ENCODE data around the gene AGPAT3. TPM values are rescaled to one million over a fixed set of nuclear protein-coding genes. Genes with fewer than 3 reads are reported as not detected.

The AGPAT3 gene
- total RNA-seq, 1 donor from 2014 or later: 79.2 TPM

DNA sequence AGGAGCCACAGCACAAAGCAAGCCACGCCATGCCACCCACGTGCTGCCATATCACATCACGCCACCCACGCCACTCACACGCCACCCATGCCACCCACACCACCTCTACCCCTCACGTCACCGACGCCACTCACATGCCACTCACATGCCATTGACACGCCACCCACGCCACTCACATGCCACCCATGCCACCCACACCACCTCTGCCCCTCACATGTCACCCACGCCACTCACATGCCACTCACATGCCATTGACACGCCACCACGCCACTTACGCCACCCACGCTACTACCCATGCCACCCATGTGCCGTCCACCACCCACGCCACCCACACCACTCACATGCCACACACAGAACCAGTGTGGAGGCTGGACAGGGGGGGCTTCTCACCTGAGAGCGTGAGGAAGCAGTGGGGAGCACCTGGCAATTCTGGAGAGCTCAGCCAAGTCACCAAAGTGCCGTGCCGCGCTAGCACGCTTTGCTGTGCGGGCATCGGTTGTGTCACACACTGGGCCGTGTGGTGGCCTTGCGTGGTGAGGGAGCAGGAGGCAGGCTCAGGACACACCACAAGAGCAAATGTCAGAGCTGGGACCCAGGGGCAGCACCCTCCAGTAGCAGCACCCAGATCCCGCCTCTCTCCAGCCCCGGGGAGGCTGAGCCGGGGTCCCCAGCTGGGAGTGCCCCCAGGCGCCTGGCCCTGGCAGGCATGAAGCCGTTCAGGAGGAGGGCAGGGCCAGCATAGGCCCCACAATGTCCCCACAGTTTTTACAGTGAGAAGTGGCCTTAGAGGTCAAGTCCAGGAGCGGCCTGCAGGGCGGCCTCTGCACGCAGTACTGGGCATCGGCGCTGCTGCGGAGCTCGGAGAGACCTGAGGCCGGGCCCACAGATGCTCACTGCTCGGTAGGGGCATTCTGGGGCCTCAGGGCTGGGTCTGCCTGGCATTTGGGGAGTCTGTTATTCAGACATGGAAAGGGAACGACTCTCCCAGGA lies 70.0 kb downstream of the AGPAT3 start:
- no peak for DNase-seq (ENCODE audit: low spot score)

- DNase-seq (ENCODE audit: low spot score): no peak
Observed at GRCh38 chr21:43935711-43936110, 70.7 kb downstream of the AGPAT3 start.

DNA sequence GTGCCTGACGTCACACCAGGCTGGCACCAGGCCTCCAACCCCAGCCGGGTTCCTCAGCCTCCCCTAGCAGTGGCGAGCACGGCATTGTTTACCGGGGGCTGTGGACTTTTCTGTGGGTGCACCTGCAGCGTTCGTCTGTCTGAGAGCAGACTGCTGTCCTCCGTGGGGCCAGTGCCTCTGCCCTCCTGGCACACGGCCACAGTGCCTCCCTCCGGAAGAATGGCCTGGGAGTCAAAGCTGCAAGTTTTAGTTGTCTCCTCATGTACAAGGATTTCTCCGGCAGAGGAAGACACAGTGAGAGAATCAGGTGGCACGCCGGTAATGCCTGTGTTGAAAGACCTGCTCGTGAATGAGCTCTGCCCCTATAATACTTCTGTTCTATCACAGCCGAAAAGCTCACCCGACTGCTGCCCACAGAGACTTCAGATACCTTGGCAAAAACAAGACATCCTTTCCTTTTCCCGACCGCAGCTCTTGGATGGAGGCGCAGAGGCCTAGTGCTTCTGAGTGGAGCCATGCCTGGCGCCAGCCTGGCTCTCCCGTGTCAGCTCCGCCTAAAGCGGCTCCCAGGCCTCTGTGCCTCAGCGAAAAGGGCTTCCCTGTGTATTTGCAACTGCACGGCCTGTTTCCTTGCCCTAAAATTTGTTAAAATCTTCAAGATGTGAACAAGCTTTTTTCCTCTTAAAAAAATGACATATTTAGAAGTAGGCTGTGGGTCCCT lies 71.4 kb downstream of the AGPAT3 start:
- no peak for DNase-seq (ENCODE audit: low spot score)

GRCh38 chr21:43937051-43937832 lies 72.2 kb downstream of the AGPAT3 start:
- no peak for DNase-seq (ENCODE audit: low spot score)

DNA sequence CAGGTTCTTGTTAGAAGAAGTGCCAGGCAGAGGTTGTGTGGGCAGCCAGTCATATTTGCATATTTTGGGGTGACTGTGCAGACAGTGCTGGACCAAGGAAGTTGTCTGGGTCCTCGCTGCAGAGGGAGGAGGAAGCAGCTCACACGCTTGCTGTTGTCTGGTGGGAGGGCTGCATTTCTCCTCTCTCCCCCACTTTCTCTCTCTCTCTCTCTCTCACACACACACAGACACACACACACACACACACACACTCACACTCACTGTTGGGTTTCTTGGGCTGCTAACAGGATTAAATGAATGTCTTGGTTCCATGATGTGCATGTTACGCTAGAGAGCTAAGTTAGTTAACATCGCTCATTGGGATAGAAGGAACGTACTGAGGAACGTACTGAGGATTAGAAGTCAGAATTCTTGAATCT lies 72.9 kb downstream of the AGPAT3 start:
- no peak for DNase-seq (ENCODE audit: low spot score)

DNA sequence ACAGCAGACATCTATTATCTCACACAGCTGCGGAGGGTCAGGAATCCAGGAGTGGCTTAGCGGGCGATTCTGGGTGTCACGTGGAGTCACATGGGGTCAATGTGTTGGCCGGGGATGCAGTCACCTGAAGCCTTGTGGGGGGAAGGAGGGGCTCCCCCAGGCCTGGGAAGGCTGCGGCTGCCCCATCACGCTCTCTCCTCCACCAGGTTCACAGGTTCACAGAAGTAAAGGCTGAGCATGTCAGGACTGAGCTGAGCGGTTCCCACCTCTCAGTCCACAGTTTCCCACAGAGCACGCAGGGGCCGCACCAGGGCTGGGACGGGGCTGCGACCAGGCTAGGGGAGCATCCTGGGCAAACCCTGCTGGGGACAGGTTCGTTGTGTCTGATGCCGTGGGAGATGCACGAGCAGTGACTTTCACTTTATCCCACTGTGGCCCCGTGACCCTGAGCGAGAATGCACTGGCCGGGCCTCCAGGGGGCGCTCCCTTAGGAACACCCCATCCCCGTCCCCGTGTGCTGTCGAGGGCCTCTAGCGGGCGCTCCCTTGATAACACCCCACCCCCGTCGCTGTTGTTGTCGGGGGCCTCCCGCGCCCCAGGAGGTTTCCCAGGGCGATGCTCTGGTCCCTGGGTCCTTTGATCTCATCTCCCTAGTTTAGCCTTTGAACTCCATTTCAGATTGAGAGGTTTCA lies 73.9 kb downstream of the AGPAT3 start:
- DNase-seq (ENCODE audit: low spot score): no peak

DNA sequence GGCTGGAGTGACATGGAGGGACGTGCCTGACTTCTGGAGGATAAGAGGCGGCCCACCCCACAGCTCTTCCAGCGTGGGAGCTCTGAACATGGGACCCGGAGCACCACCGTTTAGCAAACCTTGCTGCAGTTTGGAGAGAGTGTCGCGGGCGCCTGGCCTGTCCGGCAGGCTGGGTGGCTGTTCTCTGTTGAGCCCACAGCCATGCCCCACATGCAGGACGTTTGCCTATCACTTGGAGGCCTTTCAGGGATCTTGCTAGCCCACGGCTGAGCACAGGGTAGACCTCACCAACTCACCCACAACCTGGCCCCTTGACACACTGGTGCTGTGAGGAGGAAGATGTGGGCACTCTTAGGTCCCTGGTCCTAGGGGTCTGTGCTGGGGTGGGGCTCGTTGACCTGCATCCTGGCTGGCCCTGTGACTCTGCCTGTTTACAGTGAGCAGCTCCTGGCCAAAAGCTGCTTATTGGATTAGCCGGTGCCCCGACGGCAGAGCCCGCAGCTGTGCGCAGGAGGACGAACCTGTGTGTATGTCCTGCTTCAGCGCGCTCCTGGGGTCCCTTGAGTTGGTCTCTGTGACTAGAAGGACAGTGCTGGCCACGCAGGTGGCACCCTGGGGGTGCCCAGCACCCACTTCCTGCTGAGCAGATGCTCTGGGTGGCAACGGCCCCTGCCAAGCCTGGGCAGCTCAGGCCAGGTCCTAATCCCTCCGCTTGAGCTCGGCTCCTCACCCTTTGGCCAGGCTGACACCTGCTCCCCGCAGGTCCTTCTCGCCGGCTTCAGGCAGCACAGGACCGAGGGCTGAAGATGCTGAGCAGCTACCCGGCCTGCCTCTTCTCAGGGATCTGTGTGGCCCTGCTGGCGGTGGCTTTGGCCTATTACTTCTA lies 74.7 kb downstream of the AGPAT3 start:
- DNase-seq (ENCODE audit: low spot score): no peak

DNA sequence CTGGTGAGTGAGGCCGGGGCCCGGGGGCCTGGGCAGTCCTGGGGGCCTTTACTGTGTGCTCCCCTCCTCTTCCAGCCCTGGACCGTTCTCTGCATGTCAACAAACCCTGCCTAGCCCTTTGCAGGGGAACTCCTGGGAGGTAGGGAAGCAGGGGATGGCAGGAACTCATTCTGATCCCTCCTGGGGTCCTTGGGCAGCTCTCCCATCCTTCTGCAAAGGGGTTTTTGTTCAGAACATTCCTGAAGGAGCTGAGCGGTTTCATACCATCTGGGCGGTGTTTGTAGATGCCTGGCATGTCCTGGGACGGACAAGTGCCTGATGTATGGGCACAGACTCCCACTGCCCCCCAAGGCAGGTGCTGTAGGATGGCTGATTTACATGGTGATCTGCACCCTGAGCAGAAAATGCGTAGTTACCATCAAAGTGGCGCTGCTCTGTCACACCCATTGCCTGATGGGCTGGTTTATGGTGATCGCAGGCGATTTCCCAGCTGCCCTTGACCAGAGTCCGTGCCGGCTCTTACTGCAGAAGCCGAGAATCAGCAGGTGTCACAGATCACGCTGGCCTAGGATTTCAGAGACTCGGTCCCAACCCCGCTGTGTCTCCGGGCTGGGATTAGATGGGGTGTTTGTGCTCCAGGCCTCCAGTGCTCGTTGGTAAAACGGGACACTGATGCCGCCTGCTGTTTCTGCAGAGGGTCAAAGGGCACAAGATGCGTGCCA lies 75.5 kb downstream of the AGPAT3 start:
- DNase-seq (ENCODE audit: low spot score): no peak

GRCh38 chr21:43942201-43942600 lies 77.2 kb downstream of the AGPAT3 start:
- DNase-seq (ENCODE audit: low spot score): no peak

DNA sequence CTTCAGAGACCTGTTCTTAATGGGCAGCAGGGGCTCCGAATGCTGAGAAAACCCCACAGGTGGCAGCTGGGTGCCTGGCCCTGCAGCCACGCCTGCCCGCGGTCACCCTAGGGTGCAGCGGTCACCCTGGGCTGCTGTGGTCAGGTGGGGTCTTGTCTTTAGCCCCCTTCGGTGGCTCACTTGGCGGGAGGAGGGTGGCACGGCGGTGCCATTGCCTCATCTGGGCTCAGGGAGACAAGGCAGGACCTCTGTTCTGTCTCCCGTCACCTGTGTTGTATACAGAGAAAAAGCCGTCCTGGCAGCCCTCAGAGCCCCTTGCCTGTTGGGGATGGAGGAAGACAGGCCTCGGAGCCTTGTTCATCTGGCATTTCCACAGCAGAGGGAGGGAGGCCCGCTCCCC lies 77.6 kb downstream of the AGPAT3 start:
- no peak for DNase-seq (ENCODE audit: low spot score)

DNA sequence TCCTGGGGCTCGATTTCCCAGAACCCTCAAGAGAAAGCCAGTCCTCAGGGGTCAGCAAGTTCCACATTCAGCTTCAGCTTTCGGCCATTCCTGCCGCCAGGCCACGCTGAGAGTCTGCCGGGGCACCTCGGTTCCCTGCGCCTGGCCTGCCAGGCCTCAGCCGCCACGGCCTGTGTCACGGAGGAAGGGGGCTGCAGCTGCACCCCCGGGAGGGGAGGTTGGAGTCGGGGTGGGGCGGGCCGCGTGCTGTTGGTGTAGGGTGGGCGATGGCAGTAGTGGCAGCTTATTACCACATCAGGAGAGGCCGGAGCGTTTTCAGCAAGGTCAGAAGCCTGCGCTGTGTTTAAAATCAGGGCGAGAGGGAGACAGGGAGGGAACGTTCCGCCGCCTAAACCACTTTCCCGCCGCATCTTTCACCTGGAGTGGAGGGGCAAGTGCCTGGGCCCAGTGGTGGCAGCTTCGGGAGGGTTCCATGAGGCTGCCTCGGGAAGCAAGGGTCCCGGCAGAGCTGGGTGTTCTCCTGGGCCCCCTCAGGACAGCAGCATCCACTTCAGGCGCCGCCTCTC lies 78.6 kb downstream of the AGPAT3 start:
- no peak for DNase-seq (ENCODE audit: low spot score)

DNA sequence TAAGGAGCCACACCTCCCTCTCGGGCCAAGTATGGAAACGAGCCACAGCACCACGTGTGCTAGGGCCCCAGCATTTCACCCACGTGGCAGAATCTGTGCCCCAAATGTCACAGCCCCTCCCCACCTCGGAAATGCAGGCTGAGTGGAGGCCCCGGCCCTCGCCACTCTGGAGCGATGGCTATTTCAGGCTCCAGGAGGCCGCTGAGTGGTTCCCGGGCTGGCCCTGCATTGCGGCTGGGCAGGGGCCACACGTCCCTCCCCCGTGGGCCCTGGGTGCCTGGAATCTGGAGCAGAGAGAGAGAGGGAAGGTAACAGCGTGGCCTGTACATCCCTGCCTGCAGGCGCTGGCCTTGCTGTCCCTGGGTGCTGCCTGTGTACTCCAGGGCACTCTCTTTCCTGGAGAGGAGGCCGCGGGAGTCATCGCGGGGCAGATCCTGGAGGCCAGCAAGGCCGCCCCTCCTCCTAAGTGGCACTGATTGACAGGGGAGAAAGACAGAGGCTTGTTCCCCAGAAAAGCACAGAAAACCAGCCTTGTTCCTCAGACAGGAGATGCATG lies 79.1 kb downstream of the AGPAT3 start:
- no peak for DNase-seq (ENCODE audit: low spot score)

DNA sequence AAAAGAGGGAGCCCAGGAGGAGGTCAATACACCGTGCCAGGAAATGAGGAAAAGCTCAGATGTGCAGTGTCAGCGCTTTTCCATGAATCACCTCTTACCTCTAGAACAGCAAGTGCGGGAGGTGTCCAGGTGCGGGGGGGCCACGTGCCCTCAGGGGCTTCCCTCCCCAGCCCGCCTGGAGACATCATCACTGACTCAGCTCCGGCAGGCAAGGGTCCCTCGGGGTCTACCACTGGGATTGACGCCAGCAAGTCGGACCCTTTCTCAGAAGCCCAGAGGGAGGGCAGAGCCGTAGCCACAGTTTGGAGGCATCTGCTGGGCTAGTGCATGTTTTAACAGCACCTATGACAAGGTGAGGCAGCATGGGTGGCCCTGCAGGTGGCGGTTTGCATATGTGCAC lies 79.7 kb downstream of the AGPAT3 start:
- DNase-seq (ENCODE audit: low spot score): no peak

GRCh38 chr21:43948740-43949498 lies 83.9 kb downstream of the AGPAT3 start:
- DNase-seq (ENCODE audit: low spot score): no peak

DNA sequence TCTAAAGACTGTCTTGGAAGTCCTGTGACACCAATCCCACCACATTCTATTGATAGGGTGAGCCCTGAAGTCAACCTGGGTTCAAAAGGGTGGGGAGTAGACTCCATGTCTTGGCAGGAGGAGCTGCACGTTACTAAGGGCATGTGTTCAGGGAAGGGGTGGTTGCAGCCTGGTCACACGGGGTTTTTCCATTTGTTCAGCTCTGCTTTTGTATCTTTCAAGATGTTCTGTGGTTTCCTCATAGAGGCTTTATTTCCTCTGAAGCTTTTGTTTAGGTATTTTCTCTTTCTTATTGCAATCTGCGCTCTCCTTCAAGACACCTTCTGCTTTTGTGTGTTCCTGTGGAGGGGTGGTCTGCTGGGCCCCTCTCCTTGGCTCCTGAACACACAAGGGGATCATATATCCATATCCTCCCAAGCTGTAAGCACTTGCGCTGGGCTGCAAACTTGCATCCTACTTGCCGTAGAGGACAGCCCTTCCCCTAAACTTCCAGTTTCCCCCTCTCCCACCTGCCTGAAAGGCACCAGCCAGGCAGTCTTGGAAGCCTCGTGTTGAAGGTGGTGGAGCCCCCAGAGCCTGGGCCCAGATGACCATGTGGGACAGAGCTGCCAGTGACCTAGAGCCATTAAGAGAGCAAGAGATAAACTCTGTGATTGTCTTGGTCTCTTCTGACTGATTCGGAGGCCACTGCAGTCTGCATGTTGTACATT lies 84.6 kb downstream of the AGPAT3 start:
- DNase-seq (ENCODE audit: low spot score): no peak

- no peak for DNase-seq (ENCODE audit: low spot score)
Observed at GRCh38 chr21:43950481-43950880, 85.5 kb downstream of the AGPAT3 start.

- DNase-seq (ENCODE audit: low spot score): no peak
Observed at GRCh38 chr21:43950936-43951335, 85.9 kb downstream of the AGPAT3 start.

Data from mesenteric fat pad (tissue), 1 donor.